ENCODE measurements around the gene CCDC158. TPM values are rescaled to one million over a fixed set of nuclear protein-coding genes. Genes with fewer than 3 reads are reported as not detected.

Gene CCDC158
- total RNA-seq, 1 donor from 2014 or later = 1.1 TPM

DNA sequence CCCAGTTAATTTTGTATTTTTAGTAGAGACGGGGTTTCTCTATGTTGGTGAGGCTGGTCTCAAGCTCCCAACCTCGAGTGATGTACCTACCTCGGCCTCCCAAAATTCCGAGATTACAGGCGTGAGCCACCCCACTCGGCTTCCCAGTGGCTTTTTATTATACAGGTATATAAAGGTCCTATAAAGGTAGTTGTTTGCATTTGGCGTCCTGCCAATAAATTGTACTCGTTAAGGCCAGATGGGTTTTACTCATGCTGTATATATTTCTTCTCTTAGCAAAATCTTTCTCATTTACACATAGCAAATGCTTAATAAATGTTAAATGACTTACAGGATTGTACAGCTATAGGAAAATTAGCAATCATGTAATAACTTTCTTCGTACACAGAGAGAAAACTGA lies 20.9 kb upstream of the CCDC158 start:
- TF ChIP-seq, protein P1, sequence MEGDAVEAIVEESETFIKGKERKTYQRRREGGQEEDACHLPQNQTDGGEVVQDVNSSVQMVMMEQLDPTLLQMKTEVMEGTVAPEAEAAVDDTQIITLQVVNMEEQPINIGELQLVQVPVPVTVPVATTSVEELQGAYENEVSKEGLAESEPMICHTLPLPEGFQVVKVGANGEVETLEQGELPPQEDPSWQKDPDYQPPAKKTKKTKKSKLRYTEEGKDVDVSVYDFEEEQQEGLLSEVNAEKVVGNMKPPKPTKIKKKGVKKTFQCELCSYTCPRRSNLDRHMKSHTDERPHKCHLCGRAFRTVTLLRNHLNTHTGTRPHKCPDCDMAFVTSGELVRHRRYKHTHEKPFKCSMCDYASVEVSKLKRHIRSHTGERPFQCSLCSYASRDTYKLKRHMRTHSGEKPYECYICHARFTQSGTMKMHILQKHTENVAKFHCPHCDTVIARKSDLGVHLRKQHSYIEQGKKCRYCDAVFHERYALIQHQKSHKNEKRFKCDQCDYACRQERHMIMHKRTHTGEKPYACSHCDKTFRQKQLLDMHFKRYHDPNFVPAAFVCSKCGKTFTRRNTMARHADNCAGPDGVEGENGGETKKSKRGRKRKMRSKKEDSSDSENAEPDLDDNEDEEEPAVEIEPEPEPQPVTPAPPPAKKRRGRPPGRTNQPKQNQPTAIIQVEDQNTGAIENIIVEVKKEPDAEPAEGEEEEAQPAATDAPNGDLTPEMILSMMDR (IDR thresholded peaks at IDR 0.05) = no peak
- Histone ChIP-seq H3K9me3 (no peaks in the 10 kb centered on the region), H3K36me3 (no peaks in the 10 kb centered on the region), H3K27ac (no peak overlapping the region), H3K27me3 (no peaks in the 10 kb centered on the region), H3K4me1 (no peaks in the 10 kb centered on the region), H3K4me3 (no peak overlapping the region)
- no peak for DNase-seq (ENCODE audit: low spot score in 2 of 2)
- intact Hi-C loops (cut with DNase I) = no loop called here

DNA sequence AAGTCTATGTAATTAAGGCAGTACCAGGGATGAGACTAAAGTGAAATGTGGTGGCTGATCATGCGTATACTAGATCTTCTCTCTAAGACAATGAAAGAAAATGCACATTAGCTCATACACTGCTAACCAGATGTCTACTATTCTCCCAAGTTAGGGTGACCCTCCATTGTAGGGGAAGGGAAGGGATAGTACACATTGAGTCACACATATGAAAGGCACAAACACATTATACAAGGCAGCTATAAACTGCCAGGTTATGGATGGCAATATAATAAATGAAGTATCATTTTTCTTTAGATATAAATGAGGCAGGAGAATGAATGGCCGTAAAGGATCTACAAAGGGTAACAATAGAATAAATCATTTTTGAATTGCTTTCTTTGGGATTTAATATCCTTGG lies 18.6 kb upstream of the CCDC158 start:
- no peaks in the 10 kb centered on the region for H3K36me3 ChIP-seq
- TF ChIP-seq, protein P1 (IDR thresholded peaks at IDR 0.05) = no peak
- no peaks in the 10 kb centered on the region for H3K4me1 ChIP-seq
- no peak overlapping the region for H3K27ac ChIP-seq
- no peaks in the 10 kb centered on the region for H3K27me3 ChIP-seq
- intact Hi-C loops (cut with DNase I) = loop anchor here (10.0 kb wide), 2 partner anchors 635 to 765 kb away; partner anchors contain the start of gene CCNI
- no peaks in the 10 kb centered on the region for H3K9me3 ChIP-seq
- no peak for DNase-seq (ENCODE audit: low spot score in 2 of 2)
- H3K4me3 ChIP-seq = no peak overlapping the region

DNA sequence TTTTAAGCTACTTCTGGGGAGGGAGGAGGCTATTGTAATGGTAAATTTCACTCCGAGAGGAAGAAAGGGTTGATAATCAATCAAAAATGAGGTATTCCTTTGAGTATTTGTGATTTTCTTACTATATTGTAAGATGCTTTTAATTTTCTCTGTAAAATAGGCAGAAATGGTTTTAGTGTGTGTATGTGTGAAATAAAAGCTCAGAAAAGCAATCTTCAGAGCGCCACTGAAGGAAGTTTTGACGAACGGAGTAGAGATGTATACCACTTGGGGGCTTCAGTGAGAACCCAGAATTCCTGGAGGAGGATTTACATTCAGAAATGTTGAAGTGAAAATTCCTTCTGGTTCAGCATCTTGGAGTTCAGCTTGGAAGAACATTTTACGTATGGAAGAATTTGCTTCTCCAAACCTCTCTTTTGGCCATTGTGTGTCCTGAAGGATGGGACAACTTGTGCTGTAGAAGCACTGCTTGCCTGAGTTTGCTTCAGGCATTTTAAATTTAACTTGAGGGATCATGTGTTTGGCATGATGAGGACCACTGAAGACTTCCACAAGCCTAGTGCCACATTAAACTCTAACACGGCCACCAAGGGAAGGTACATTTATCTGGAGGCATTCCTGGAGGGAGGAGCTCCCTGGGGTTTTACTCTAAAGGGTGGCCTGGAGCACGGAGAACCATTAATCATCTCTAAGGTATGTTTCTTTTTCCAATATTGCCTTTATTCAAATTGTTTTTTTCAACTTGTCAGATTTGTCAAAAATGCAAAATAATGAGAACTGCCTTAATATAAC lies 14.8 kb upstream of the CCDC158 start:
- no peaks in the 10 kb centered on the region for H3K27me3 ChIP-seq
- peak overlapping the region; percentile 30 to 72 for H3K27ac ChIP-seq
- no peaks in the 10 kb centered on the region for H3K9me3 ChIP-seq
- TF ChIP-seq, protein P1 (IDR thresholded peaks at IDR 0.05) = no peak
- no peaks in the 10 kb centered on the region for H3K36me3 ChIP-seq
- H3K4me3 ChIP-seq = peak overlapping the region; percentile 20 to 57
- no peak for DNase-seq (ENCODE audit: low spot score in 2 of 2)
- intact Hi-C loops (cut with DNase I) = loop anchor here (10.0 kb wide), 2 partner anchors 639 to 769 kb away; partner anchors contain the start of gene CCNI
- no peaks in the 10 kb centered on the region for H3K4me1 ChIP-seq

DNA sequence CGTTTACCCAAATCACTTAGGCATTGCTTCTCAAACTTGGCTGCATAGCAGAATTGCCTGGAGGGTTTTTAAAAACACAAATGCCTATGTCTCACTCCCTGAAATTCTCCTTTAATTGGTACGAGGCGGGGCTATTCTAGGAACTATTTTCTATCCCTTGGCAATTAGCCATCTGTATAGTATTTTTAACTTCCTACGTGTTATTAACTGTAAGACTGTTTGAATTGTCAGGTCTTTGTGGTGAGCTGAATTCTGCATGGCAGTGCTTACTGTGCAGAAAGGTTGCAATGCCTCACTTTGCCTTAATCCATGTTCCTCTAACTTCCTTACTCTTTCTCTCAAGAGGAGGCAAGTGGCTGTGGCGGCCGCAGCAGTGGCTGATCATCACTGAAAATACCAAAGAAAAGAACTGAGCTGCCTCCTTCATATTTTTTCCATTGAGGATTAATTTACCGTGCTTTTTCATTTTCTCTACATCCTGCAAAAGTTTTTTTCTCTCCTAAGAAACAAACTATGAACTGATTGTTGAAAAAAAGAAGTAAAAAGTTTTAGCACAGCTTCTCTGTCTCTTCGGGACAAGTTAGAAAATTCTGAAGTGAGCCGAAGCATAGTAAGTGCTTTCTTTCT lies 14.1 kb upstream of the CCDC158 start, which contains the start of gene SHROOM3:
Gene SHROOM3 (plus strand): TSS at position 329 of the 627 bp plus-strand sequence. CDS start 824 bp downstream, outside the sequence.
- no peaks in the 10 kb centered on the region for H3K36me3 ChIP-seq
- peak within 1 kb of the TSS; percentile 30 to 72 for H3K27ac ChIP-seq
- H3K4me3 ChIP-seq = peak within 1 kb of the TSS; percentile 20 to 57
- no peaks in the 10 kb centered on the region for H3K9me3 ChIP-seq
- H3K27me3 ChIP-seq = no peaks in the 10 kb centered on the region
- TF ChIP-seq, protein P1 (IDR thresholded peaks at IDR 0.05) = no peak
- intact Hi-C loops (cut with DNase I) = loop anchor here (5.0 to 10.0 kb wide), 3 partner anchors 322 to 770 kb away; partner anchors contain the start of gene CCNI
- DNase-seq (ENCODE audit: low spot score in 2 of 2) = no peak
- no peaks in the 10 kb centered on the region for H3K4me1 ChIP-seq

DNA sequence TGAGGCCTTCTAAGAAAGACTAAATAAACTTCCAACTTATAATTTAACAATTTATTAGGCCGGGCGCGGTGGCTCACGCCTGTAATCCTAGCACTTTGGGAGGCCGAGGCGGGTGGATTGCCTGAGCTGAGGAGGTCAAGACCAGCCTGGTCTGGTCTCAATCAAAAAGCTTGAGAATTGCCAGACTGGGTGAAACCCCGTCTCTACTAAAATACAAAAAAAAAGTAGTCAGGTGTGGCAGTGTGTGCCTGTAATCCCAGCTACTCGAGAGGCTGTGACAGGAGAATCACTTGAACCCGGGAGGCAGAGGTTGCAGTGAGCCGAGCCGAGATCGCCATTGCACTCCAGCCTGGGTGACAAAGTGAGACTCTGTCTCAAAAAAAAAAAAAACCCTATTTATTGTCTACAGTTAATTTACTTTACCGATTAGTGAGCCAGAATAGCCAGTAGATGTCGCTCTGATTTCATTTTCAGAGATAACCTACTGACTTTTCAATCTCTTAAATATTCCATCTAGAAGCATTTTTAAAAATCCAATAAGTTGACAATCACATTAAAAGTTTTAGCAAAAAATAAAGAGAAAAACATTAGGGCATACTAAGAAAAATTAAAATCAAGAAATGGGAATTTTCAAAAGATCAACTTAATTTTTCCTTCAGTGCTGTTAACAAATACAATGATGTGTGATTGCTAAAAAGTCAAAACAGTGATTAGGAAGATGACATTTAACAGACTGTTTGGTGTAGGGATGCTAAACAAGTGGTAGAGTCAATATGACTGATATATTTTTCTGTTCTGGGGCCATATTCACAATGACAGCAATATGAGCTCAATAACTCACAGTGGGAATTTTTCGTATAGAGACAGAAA lies 9.8 kb upstream of the CCDC158 start:
- Histone ChIP-seq H3K36me3 (no peaks in the 10 kb centered on the region), H3K27me3 (no peaks in the 10 kb centered on the region), H3K27ac (no peak overlapping the region), H3K4me3 (no peak overlapping the region), H3K9me3 (no peaks in the 10 kb centered on the region), H3K4me1 (no peaks in the 10 kb centered on the region)
- intact Hi-C loops (cut with DNase I) = loop anchor here (1.0 to 10.0 kb wide), 4 partner anchors 75 to 774 kb away; partner anchors contain the start of gene CCNI
- TF ChIP-seq, protein P1 (IDR thresholded peaks at IDR 0.05) = peak in 2 of 3 experiments; percentile 56 to 79
- DNase-seq (ENCODE audit: low spot score in 2 of 2) = no peak
